Measurements from ENCODE around the gene SAMD4A. TPM values are rescaled to one million over a fixed set of nuclear protein-coding genes. Genes with fewer than 3 reads are reported as not detected.

Gene SAMD4A
- total RNA-seq, 1 experiment from 2014 or later: 9.6 TPM

DNA sequence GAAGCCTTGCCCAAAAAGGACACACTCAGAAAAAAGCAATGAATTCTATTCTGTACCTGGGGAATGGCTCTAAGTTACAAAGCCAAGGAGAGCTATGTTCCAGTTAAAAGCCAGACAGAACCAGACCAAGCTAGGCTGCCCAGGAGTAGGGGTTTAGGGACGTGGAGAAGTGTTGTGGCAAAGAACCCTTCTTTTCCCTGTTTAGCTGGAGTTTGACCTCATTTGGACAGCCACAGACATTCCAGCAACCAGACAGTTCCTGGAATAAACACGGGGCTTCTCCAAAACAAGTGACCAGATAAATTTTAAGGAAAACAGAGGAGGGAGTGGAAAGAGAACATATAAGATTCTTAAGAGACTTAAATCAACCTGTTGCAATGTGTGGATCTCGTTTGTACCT, 273.4 kb downstream of the SAMD4A start:
- H2BK5ac ChIP-seq (ENCODE audit: insufficient read length, low read length): no peak overlapping the region
- no peak overlapping the region for H2BK120ac ChIP-seq (ENCODE audit: low read depth, low read length, poor library complexity, severe bottlenecking)
- H3K23ac ChIP-seq (ENCODE audit: insufficient read length, low read depth, low read length): no peak overlapping the region
- H3K4ac ChIP-seq (ENCODE audit: low read depth, low read length): no peak overlapping the region
- H3K79me1 ChIP-seq (ENCODE audit: insufficient read depth, low read depth, low read length, poor library complexity, severe bottlenecking): no peaks in the 10 kb centered on the region
- H2BK15ac ChIP-seq (ENCODE audit: low read depth, low read length): no peak overlapping the region
- H3K4me1 ChIP-seq (ENCODE audit: insufficient read depth, low read length): no peaks in the 10 kb centered on the region
- no peak overlapping the region for H4K91ac ChIP-seq (ENCODE audit: insufficient read length, low read depth, low read length)
- Mint-ChIP-seq H3K4me3 (no peak overlapping the region), H3K27me3 (ENCODE audit: low read depth) (no peaks in the 10 kb centered on the region), H3K9me3 (no peaks in the 10 kb centered on the region), H3K4me1 (peaks cover 5 to 6% of the 10 kb centered on the region in 2 experiments), H3K36me3 (ENCODE audit: insufficient read depth in 1 of 3, low read depth in 3 of 3) (peaks cover 8 to 10% (median 8%) of the 10 kb centered on the region in 3 experiments; a peak in 4 of 7 replicates), H3K27ac (no peak overlapping the region)
- no peak overlapping the region for H3K18ac ChIP-seq (ENCODE audit: insufficient read length, low read depth, low read length)
- H4K8ac ChIP-seq (replicated peaks; ENCODE audit: insufficient read length, low read depth, low read length): no peak overlapping the region
- H3K9me3 ChIP-seq (ENCODE audit: control insufficient read depth, low read depth, low read length): no peaks in the 10 kb centered on the region
- H3K79me2 ChIP-seq (ENCODE audit: insufficient read depth, low read length): no peaks in the 10 kb centered on the region
- H3K9ac ChIP-seq (ENCODE audit: extremely low read depth, insufficient read length, low read length): no peak overlapping the region
- no peaks in the 10 kb centered on the region for H3K23me2 ChIP-seq (ENCODE audit: insufficient read length, low read depth, low read length, poor library complexity, severe bottlenecking)
- H3K56ac ChIP-seq (ENCODE audit: insufficient read length, low read depth, low read length): no peak overlapping the region
- H4K20me1 ChIP-seq (ENCODE audit: control insufficient read depth, insufficient read depth, insufficient read length): no peaks in the 10 kb centered on the region
- no peak overlapping the region for H2AFZ ChIP-seq (ENCODE audit: low read length)
- H4K5ac ChIP-seq (ENCODE audit: insufficient read length, low read depth, low read length): no peak overlapping the region
- no peak overlapping the region for H2AK5ac ChIP-seq (ENCODE audit: insufficient read length, low read length)
- no peak overlapping the region for H3K27ac ChIP-seq (ENCODE audit: insufficient read length, low read depth, low read length)
- no peak overlapping the region for H3T11ph ChIP-seq (ENCODE audit: low read length)
- no peak overlapping the region for H3K4me2 ChIP-seq (ENCODE audit: insufficient read depth, insufficient read length, low read length)
- no CpG with 5 or more reads among the region's 3 CpGs for WGBS (ENCODE audit: extremely low coverage, insufficient read length, low lambda C conversion rate)
- no peak overlapping the region for H3K14ac ChIP-seq (ENCODE audit: insufficient read depth, low read length)
- no peak for DNase-seq
- no peak overlapping the region for H2BK20ac ChIP-seq (ENCODE audit: low read depth, low read length, poor library complexity, severe bottlenecking)
- TF ChIP-seq, protein P1, sequence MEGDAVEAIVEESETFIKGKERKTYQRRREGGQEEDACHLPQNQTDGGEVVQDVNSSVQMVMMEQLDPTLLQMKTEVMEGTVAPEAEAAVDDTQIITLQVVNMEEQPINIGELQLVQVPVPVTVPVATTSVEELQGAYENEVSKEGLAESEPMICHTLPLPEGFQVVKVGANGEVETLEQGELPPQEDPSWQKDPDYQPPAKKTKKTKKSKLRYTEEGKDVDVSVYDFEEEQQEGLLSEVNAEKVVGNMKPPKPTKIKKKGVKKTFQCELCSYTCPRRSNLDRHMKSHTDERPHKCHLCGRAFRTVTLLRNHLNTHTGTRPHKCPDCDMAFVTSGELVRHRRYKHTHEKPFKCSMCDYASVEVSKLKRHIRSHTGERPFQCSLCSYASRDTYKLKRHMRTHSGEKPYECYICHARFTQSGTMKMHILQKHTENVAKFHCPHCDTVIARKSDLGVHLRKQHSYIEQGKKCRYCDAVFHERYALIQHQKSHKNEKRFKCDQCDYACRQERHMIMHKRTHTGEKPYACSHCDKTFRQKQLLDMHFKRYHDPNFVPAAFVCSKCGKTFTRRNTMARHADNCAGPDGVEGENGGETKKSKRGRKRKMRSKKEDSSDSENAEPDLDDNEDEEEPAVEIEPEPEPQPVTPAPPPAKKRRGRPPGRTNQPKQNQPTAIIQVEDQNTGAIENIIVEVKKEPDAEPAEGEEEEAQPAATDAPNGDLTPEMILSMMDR (conservative IDR thresholded peaks at IDR 0.05): no peak
- H2BK12ac ChIP-seq (ENCODE audit: insufficient read length, low read depth, low read length): no peak overlapping the region
- no peaks in the 10 kb centered on the region for H3K27me3 ChIP-seq (ENCODE audit: insufficient read depth, low read length)
